H1 (cell line): ENCODE results near the gene KCNMB2. TPM values are rescaled to one million over a fixed set of nuclear protein-coding genes. Genes with fewer than 3 reads are reported as not detected.

Experiments
- CTCF ChIA-PET: fragments of 300-600 bp; sonication (Branson Sonifier 250); formaldehyde crosslinking; loops from one replicate; lab custom pipeline; 2021; ENCODE audit not compliant: partially characterized antibody; lab: Charles Lee
- POLR2A ChIA-PET: fragments of 300-600 bp; sonication (Branson Sonifier 250); formaldehyde crosslinking; loops from one replicate; lab custom pipeline; 2021; ENCODE audit warnings: inconsistent platforms; ENCODE audit not compliant: partially characterized antibody; lab: Charles Lee
- DNase-seq, 2 experiments: peaks; one replicate each; pipeline versions ENCODE4 v3.0.0 to v3.0.0-alpha.2; 2010 to 2022; ENCODE audit warnings: low spot score in 2 of 2, low read depth in 1 of 2, mixed read lengths in 1 of 2
- FAIRE-seq: peaks from 2 replicates; lab custom pipeline; 2011; peaks lifted over from hg19 to GRCh38; lab: Jason Lieb, UNC
- H2AFZ ChIP-seq: 2 replicates; pipeline ENCODE4 v1.8.1; 2012; ENCODE audit warnings: low read length, inconsistent platforms
- H2AK5ac ChIP-seq: 2 replicates; pipeline ENCODE4 v1.6.1; 2013; ENCODE audit warnings: low read depth, low read length
- H2BK120ac ChIP-seq: replicated peaks from 2 replicates; pipeline ENCODE3; 2013; ENCODE audit warnings: low read depth, low read length, inconsistent platforms
- H2BK12ac ChIP-seq: 2 replicates; pipeline ENCODE4 v1.6.1; 2013; ENCODE audit warnings: low read depth, low read length
- H2BK15ac ChIP-seq: 2 replicates; pipeline ENCODE4 v1.6.1; 2013; ENCODE audit warnings: low read length
- H2BK20ac ChIP-seq: 2 replicates; pipeline ENCODE4 v1.6.1; 2013; ENCODE audit warnings: low read length
- H2BK5ac ChIP-seq: 2 replicates; pipeline ENCODE4 v1.6.1; 2013; ENCODE audit warnings: low read depth, low read length
- H3K14ac ChIP-seq: 2 replicates; pipeline ENCODE4 v1.6.1; 2013; ENCODE audit warnings: inconsistent platforms; ENCODE audit not compliant: insufficient read length
- H3K18ac ChIP-seq: 2 replicates; pipeline ENCODE4 v1.6.1; 2013; ENCODE audit warnings: low read length; ENCODE audit errors: extremely low read depth
- H3K23ac ChIP-seq: 2 replicates; pipeline ENCODE4 v1.6.1; 2013; ENCODE audit warnings: inconsistent platforms; ENCODE audit not compliant: insufficient read length
- H3K23me2 ChIP-seq: 2 replicates; pipeline ENCODE4 v1.6.1; 2013; ENCODE audit warnings: low read depth, low read length
- H3K27ac ChIP-seq: 2 replicates; pipeline ENCODE4 v1.6.1; 2011; ENCODE audit warnings: low read depth, low read length, inconsistent platforms
- H3K27me3 ChIP-seq, 4 experiments: replicated peaks in 1 of 4; 1 replicate in 1 of 4; 2 replicates in 3 of 4; pipeline versions ENCODE4 v1.6.1 to v1.8.1; 2011 to 2013; ENCODE audit warnings: low read length in 3 of 4, mild to moderate bottlenecking in 3 of 4, inconsistent platforms in 2 of 4, mixed read lengths in 2 of 4, moderate library complexity in 1 of 4; ENCODE audit not compliant: control insufficient read depth in 3 of 4, insufficient read depth in 3 of 4; ENCODE audit errors: extremely low read depth in 1 of 4
- H3K36me3 ChIP-seq, 4 experiments: 2 replicates each; pipeline versions ENCODE4 v1.6.1 to v1.8.1; 2011 to 2013; ENCODE audit warnings: mild to moderate bottlenecking in 4 of 4, low read length in 3 of 4, moderate library complexity in 2 of 4, control low read depth in 1 of 4, inconsistent platforms in 1 of 4; ENCODE audit not compliant: insufficient read depth in 4 of 4, control insufficient read depth in 2 of 4
- H3K4ac ChIP-seq: replicated peaks from 2 replicates; pipeline ENCODE3; 2013; ENCODE audit warnings: low read length, low read depth, mixed read lengths, inconsistent platforms; ENCODE audit not compliant: insufficient read length
- H3K4me1 ChIP-seq, 4 experiments: replicated peaks in 1 of 4; 1 replicate in 1 of 4; 2 replicates in 3 of 4; pipeline versions ENCODE4 v1.6.1 to v1.8.1; 2011 to 2013; ENCODE audit warnings: low read length in 3 of 4, inconsistent platforms in 2 of 4, mixed read lengths in 1 of 4; ENCODE audit not compliant: insufficient read depth in 4 of 4, control insufficient read depth in 3 of 4
- H3K4me2 ChIP-seq, 2 experiments: 2 replicates each; pipeline versions ENCODE4 v1.6.1 to v1.8.1; 2011 to 2013; ENCODE audit warnings: low read depth in 2 of 2, low read length in 2 of 2, control low read depth in 1 of 2, inconsistent platforms in 1 of 2, mild to moderate bottlenecking in 1 of 2; ENCODE audit not compliant: insufficient read depth in 1 of 2
- H3K4me3 ChIP-seq, 4 experiments: fragments of 200-600, 300-600 bp in 1 of 4; sonication (generic), shearing (Covaris generic), sonication (Bioruptor Twin) in 1 of 4; 2 replicates each; pipeline versions ENCODE4 v1.5.1 to v1.8.1; 2011 to 2016; ENCODE audit warnings: low read length in 4 of 4, low read depth in 3 of 4, control low read depth in 2 of 4, inconsistent platforms in 2 of 4, mild to moderate bottlenecking in 2 of 4, mixed read lengths in 1 of 4, moderate library complexity in 1 of 4; ENCODE audit not compliant: insufficient read depth in 2 of 4; ENCODE audit errors: extremely low read depth in 1 of 4
- H3K56ac ChIP-seq: replicated peaks from 2 replicates; pipeline ENCODE3; 2013; ENCODE audit warnings: low read depth, mild to moderate bottlenecking, mixed read lengths, low read length, inconsistent platforms; ENCODE audit not compliant: insufficient read length
- H3K79me1 ChIP-seq: 2 replicates; pipeline ENCODE4 v1.6.1; 2013; ENCODE audit warnings: low read depth, low read length, control low read depth
- H3K79me2 ChIP-seq, 2 experiments: 2 replicates each; pipeline versions ENCODE4 v1.6.1 to v1.8.1; 2012 to 2013; ENCODE audit warnings: low read length in 2 of 2, mild to moderate bottlenecking in 2 of 2, inconsistent platforms in 1 of 2; ENCODE audit not compliant: insufficient read depth in 2 of 2, control insufficient read depth in 1 of 2
- H3K9ac ChIP-seq, 4 experiments: replicated peaks in 1 of 4; 1 replicate in 1 of 4; 2 replicates in 3 of 4; pipeline versions ENCODE4 v1.6.1 to v1.8.1; 2011 to 2013; ENCODE audit warnings: low read depth in 3 of 4, low read length in 3 of 4, control low read depth in 2 of 4, mild to moderate bottlenecking in 2 of 4, moderate library complexity in 2 of 4, inconsistent platforms in 1 of 4; ENCODE audit errors: extremely low read depth in 1 of 4
- H3K9me3 ChIP-seq, 2 experiments: 2 replicates each; pipeline versions ENCODE4 v1.6.1 to v1.8.1; 2012 to 2013; ENCODE audit warnings: mild to moderate bottlenecking in 2 of 2, moderate library complexity in 2 of 2, control low read depth in 1 of 2, inconsistent platforms in 1 of 2, low read depth in 1 of 2, low read length in 1 of 2, mixed read lengths in 1 of 2; ENCODE audit not compliant: insufficient read depth in 2 of 2
- H4K20me1 ChIP-seq, 2 experiments: replicated peaks in 1 of 2; 2 replicates each; pipeline versions ENCODE3 to v1.8.1; 2011 to 2013; ENCODE audit warnings: inconsistent platforms in 2 of 2, low read length in 2 of 2, mild to moderate bottlenecking in 1 of 2; ENCODE audit not compliant: insufficient read depth in 2 of 2, control insufficient read depth in 1 of 2
- H4K5ac ChIP-seq: 2 replicates; pipeline ENCODE4 v1.6.1; 2013; ENCODE audit warnings: low read length, low read depth, mixed read lengths, inconsistent platforms; ENCODE audit not compliant: insufficient read length
- H4K8ac ChIP-seq: 2 replicates; pipeline ENCODE4 v1.8.0; 2013; ENCODE audit warnings: mild to moderate bottlenecking, moderate library complexity, low read length, inconsistent platforms; ENCODE audit not compliant: insufficient read depth; ENCODE audit errors: extremely low read depth
- H4K91ac ChIP-seq: replicated peaks from 2 replicates; pipeline ENCODE3; 2013; ENCODE audit warnings: low read length, mixed read lengths, inconsistent platforms; ENCODE audit not compliant: insufficient read length
- HDAC2 ChIP-seq, 2 experiments: fragments of 300-600 bp in 1 of 2; sonication (generic) in 1 of 2; IDR thresholded peaks; 2 replicates each; pipeline ENCODE4 v1.6.1; 2011 to 2012; ENCODE audit warnings: low read depth in 2 of 2, low read length in 2 of 2, mild to moderate bottlenecking in 2 of 2, moderate library complexity in 2 of 2, borderline replicate concordance in 1 of 2, inconsistent platforms in 1 of 2
- HDAC6 ChIP-seq: IDR thresholded peaks from one replicate; pipeline ENCODE4 v1.7.1; 2012; ENCODE audit warnings: low read depth, mild to moderate bottlenecking, inconsistent platforms, low read length, moderate library complexity
- KDM5A ChIP-seq: fragments of 200-600 bp; IDR thresholded peaks from 2 replicates; pipeline ENCODE4 v1.7.1; 2012; ENCODE audit warnings: mild to moderate bottlenecking, low read length, inconsistent platforms, mixed read lengths
- polyA plus RNA-seq, 7 experiments: library from polyadenylated mRNA; depleted of rRNA in 3 of 7; stranded (reverse) in 5 of 7; unstranded in 2 of 7; fragments of >200 nt in 5 of 7; fragments of 200-250 nt in 2 of 7; gene quantifications; 1 replicate in 5 of 7; 2 replicates in 1 of 7; 4 replicates in 1 of 7; pipeline versions ENCODE4 v1.2.1 to v1.2.3, GENCODE V29; 2011 to 2013; ENCODE audit warnings: missing spikeins in 2 of 7, mixed read lengths in 2 of 7
- total RNA-seq: library from RNA; stranded (reverse); fragmentation: NEBNext Ultra II Directional; extraction: Animal tissue kit (Norgen Biotek cat#: 25700); gene quantifications from 2 replicates; pipeline ENCODE4 v1.2.1, GENCODE V29; 2021

Gene KCNMB2
- total and polyA plus RNA-seq, 2 of the 8 experiments (the other 6 are each of a cell fraction or from before 2014, with no cell fraction given): not detected

DNA sequence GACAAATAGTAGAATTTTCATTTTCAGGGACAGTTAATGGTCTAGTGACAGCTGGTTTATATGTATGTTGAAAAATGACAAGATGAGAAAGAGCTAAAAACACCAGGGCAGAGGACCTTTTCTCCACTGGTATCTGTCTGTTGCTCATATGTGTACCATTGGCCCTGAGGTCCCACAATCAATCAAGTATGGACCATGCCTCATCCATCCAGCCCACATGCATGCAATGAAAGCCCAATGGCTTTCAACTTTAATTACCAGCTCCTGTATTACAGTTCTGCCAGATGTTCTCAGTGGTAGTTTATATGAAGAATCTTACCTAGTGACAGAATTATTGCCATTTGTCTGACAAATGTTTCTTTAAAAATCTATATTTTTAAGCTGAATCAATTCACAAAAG lies 301.3 kb downstream of the KCNMB2 start:
- Histone ChIP-seq H4K20me1 (no peaks in the 10 kb centered on the region), H3K14ac (no peak overlapping the region), H2BK120ac (no peak overlapping the region), H3K27ac (no peak overlapping the region), H4K8ac (no peak overlapping the region), H4K5ac (no peak overlapping the region), H3K18ac (no peak overlapping the region), H3K36me3 (no peaks in the 10 kb centered on the region), H3K4me3 (no peak overlapping the region), H3K9ac (no peak overlapping the region), H3K4me2 (no peak overlapping the region), H3K4ac (no peak overlapping the region), H3K4me1 (no peaks in the 10 kb centered on the region), H3K79me1 (no peaks in the 10 kb centered on the region), H3K23ac (no peak overlapping the region), H3K27me3 (no peaks in the 10 kb centered on the region), H3K79me2 (no peaks in the 10 kb centered on the region), H2BK5ac (no peak overlapping the region), H2AFZ (no peak overlapping the region), H2BK12ac (no peak overlapping the region), H4K91ac (no peak overlapping the region), H2BK15ac (no peak overlapping the region), H3K23me2 (no peaks in the 10 kb centered on the region)
- DNase-seq (no peak), FAIRE-seq (no peak)
- CTCF ChIA-PET: interaction anchor here (0.6 to 2.1 kb wide), 3 partner anchors 10 to 870 kb away, joined by 3 to 5 read pairs (median 3); no protein-coding TSS in a partner anchor
- no peak for TF ChIP-seq HDAC2 (IDR thresholded peaks at IDR 0.05; ENCODE audit: borderline replicate concordance in 1 of 2, low read depth in 2 of 2, low read length in 2 of 2)
- TF ChIP-seq HDAC6: no peak
- TF ChIP-seq KDM5A: no peak
- TF ChIP-seq, all 59 proteins: peak for 0
- H2BK20ac ChIP-seq: no peak overlapping the region
- no peak overlapping the region for H2AK5ac ChIP-seq
- no peak overlapping the region for H3K56ac ChIP-seq
- H3K9me3 ChIP-seq: 0 out of 4 replicates have a peak, but pooled peaks cover 4 to 10% of the 10 kb centered on the region in 2 experiments
- POLR2A ChIA-PET: interaction anchor here (1.2 kb wide), 1 partner anchor 17 kb away, joined by 3 read pairs; no protein-coding TSS in a partner anchor
